GM12878 (cell line): Measurements from ENCODE around the gene FBXL2.

Experiments used
- ELK1 ChIP-seq: IDR thresholded peaks from 2 replicates; pipeline ENCODE4 v1.6.1; 2012; ENCODE audit warnings: low read depth, low read length, improper control_type of control experiment
- FOXK2 ChIP-seq: fragments of 450-650 bp; IDR thresholded peaks from 2 replicates; pipeline ENCODE4 v1.6.1; 2017; ENCODE audit warnings: mild to moderate bottlenecking, moderate library complexity
- HCFC1 ChIP-seq: fragments of 150-350 bp; IDR thresholded peaks from 2 replicates; pipeline ENCODE4 v1.6.1; 2014; ENCODE audit warnings: low read length
- NBN ChIP-seq: fragments of 450-650 bp; IDR thresholded peaks from 2 replicates; pipeline ENCODE4 v1.6.1; 2016
- RAD21 ChIP-seq: IDR thresholded peaks from 2 replicates; pipeline ENCODE4 v1.6.1; 2011; ENCODE audit warnings: mild to moderate bottlenecking, low read depth, low read length, moderate library complexity; ENCODE audit not compliant: insufficient read depth
- TCF12 ChIP-seq: IDR thresholded peaks from 2 replicates; pipeline ENCODE4 v1.6.1; 2011; ENCODE audit warnings: low read depth, mild to moderate bottlenecking, low read length
- TF ChIP-seq, protein P1 (sequence below), 3 experiments: IDR thresholded peaks in 2 of 3; conservative IDR thresholded peaks in 1 of 3; 2 replicates each; pipeline ENCODE4 v1.5.1; 2011; ENCODE audit warnings: low read depth in 3 of 3, low read length in 3 of 3, mild to moderate bottlenecking in 3 of 3, control low read depth in 2 of 3, moderate library complexity in 2 of 3, inconsistent platforms in 1 of 3, mixed read lengths in 1 of 3; ENCODE audit not compliant: control insufficient read depth in 2 of 3, insufficient read depth in 1 of 3; ENCODE audit errors: extremely low read depth in 1 of 3

DNA sequence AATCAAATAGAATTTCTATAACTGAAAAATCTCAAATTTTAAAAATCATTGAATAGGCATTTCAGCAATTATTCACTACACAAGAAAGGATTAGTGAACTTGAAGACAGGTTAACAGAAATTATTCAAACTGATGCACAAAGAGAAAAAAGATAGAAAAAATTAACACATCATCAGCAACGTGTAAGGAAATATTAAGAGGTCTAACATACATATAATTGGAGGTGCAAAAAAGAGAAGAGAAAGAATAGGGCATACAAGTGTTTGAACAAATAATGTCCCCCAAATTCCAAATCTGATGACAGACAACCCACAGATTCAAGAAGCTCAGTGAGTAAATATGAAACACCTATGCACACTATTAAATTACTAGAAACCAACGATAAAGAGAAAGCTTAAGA is 57.1 kb downstream of the FBXL2 start:
- TF ChIP-seq FOXK2: no peak
- TF ChIP-seq RAD21: no peak
- TF ChIP-seq, protein P1, sequence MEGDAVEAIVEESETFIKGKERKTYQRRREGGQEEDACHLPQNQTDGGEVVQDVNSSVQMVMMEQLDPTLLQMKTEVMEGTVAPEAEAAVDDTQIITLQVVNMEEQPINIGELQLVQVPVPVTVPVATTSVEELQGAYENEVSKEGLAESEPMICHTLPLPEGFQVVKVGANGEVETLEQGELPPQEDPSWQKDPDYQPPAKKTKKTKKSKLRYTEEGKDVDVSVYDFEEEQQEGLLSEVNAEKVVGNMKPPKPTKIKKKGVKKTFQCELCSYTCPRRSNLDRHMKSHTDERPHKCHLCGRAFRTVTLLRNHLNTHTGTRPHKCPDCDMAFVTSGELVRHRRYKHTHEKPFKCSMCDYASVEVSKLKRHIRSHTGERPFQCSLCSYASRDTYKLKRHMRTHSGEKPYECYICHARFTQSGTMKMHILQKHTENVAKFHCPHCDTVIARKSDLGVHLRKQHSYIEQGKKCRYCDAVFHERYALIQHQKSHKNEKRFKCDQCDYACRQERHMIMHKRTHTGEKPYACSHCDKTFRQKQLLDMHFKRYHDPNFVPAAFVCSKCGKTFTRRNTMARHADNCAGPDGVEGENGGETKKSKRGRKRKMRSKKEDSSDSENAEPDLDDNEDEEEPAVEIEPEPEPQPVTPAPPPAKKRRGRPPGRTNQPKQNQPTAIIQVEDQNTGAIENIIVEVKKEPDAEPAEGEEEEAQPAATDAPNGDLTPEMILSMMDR (IDR thresholded peaks at IDR 0.05 in 2 of 3, conservative IDR thresholded peaks at IDR 0.05 in 1 of 3; ENCODE audit: control insufficient read depth in 2 of 3, extremely low read depth in 1 of 3, insufficient read depth in 1 of 3, low read depth in 3 of 3, low read length in 3 of 3): no peak
- no peak for TF ChIP-seq NBN
- no peak for TF ChIP-seq HCFC1
- no peak for TF ChIP-seq ELK1
- no peak for TF ChIP-seq TCF12
